Parathyroid adenoma (tissue), 2 donors: ENCODE data around the gene UXS1.

Experiments used
- H2AFZ ChIP-seq: fragments of 300-600 bp; sonication (generic); one replicate; pipeline ENCODE4 v1.7.0; 2017; ENCODE audit warnings: antibody characterized with exemption, mild to moderate bottlenecking
- H3K27ac ChIP-seq: fragments of 300-600 bp; sonication (generic); one replicate; pipeline ENCODE4 v1.7.0; 2017
- H3K27me3 ChIP-seq: fragments of 300-600 bp; sonication (generic); one replicate; pipeline ENCODE4 v1.7.0; 2017; ENCODE audit warnings: low read length; ENCODE audit not compliant: control insufficient read depth, insufficient read depth
- H3K36me3 ChIP-seq: fragments of 300-600 bp; sonication (generic); one replicate; pipeline ENCODE4 v1.7.0; 2017; ENCODE audit warnings: low read length; ENCODE audit not compliant: control insufficient read depth, insufficient read depth
- H3K4me1 ChIP-seq: fragments of 300-600 bp; sonication (generic); one replicate; pipeline ENCODE4 v1.7.0; 2017; ENCODE audit warnings: control low read depth
- H3K4me2 ChIP-seq: fragments of 300-600 bp; sonication (generic); one replicate; pipeline ENCODE4 v1.7.0; 2017; ENCODE audit warnings: low read length
- H3K4me3 ChIP-seq: fragments of 300-600 bp; sonication (generic); one replicate; pipeline ENCODE4 v1.7.0; 2017; ENCODE audit warnings: low read depth, low read length
- H3K79me2 ChIP-seq: fragments of 300-600 bp; sonication (generic); one replicate; pipeline ENCODE4 v1.7.0; 2017; ENCODE audit warnings: control low read depth
- H3K9ac ChIP-seq: fragments of 300-600 bp; sonication (generic); one replicate; pipeline ENCODE4 v1.7.0; 2017; ENCODE audit warnings: mild to moderate bottlenecking
- H3K9me3 ChIP-seq: fragments of 300-600 bp; sonication (generic); one replicate; pipeline ENCODE4 v1.7.0; 2017; ENCODE audit warnings: low read length; ENCODE audit not compliant: control insufficient read depth
- CTCF ChIP-seq: fragments of 300-600 bp; sonication (generic); IDR thresholded peaks from one replicate; pipeline ENCODE4 v1.7.0; 2017; ENCODE audit warnings: antibody characterized with exemption, mild to moderate bottlenecking
- donor health status: primary hyperparathyroidism.

Gene UXS1

GRCh38 chr2:106065983-106066820 is 127.9 kb downstream of the UXS1 start:
- no peaks in the 10 kb centered on the region for H3K9me3 ChIP-seq
- no peak overlapping the region for H3K27ac ChIP-seq
- no peak overlapping the region for H3K9ac ChIP-seq
- no peaks in the 10 kb centered on the region for H3K27me3 ChIP-seq
- no peaks in the 10 kb centered on the region for H3K36me3 ChIP-seq
- H3K79me2 ChIP-seq, result no peaks in the 10 kb centered on the region
- no peak overlapping the region for H3K4me3 ChIP-seq
- TF ChIP-seq CTCF, result no peak
- H3K4me1 ChIP-seq, result no peaks in the 10 kb centered on the region
- H2AFZ ChIP-seq, result peak overlapping the region; percentile 98
- H3K4me2 ChIP-seq, result peak overlapping the region; percentile 73

- Histone ChIP-seq H3K9ac (no peak overlapping the region), H3K79me2 (no peaks in the 10 kb centered on the region), H2AFZ (peak overlapping the region; percentile 98), H3K27ac (no peak overlapping the region), H3K4me3 (no peak overlapping the region), H3K4me2 (peak overlapping the region; percentile 73), H3K9me3 (no peaks in the 10 kb centered on the region), H3K27me3 (no peaks in the 10 kb centered on the region), H3K36me3 (no peaks in the 10 kb centered on the region), H3K4me1 (no peaks in the 10 kb centered on the region)
- no peak for TF ChIP-seq CTCF
Observed at GRCh38 chr2:106065268-106065982, 128.7 kb downstream of the UXS1 start.

- no peak overlapping the region for H3K4me2 ChIP-seq
- no peaks in the 10 kb centered on the region for H3K27me3 ChIP-seq
- H3K9ac ChIP-seq, result no peak overlapping the region
- TF ChIP-seq CTCF, result no peak
- no peak overlapping the region for H3K4me3 ChIP-seq
- H3K27ac ChIP-seq, result no peak overlapping the region
- no peaks in the 10 kb centered on the region for H3K79me2 ChIP-seq
- H3K9me3 ChIP-seq, result no peaks in the 10 kb centered on the region
- no peak overlapping the region for H2AFZ ChIP-seq
- no peaks in the 10 kb centered on the region for H3K36me3 ChIP-seq
- no peaks in the 10 kb centered on the region for H3K4me1 ChIP-seq
Observed at GRCh38 chr2:106063181-106063580, 130.9 kb downstream of the UXS1 start.

GRCh38 chr2:106062627-106063026 is 131.5 kb downstream of the UXS1 start:
- no peak overlapping the region for H3K4me3 ChIP-seq
- H3K4me1 ChIP-seq, result no peaks in the 10 kb centered on the region
- no peaks in the 10 kb centered on the region for H3K79me2 ChIP-seq
- no peaks in the 10 kb centered on the region for H3K9me3 ChIP-seq
- no peak overlapping the region for H2AFZ ChIP-seq
- no peak for TF ChIP-seq CTCF
- H3K9ac ChIP-seq, result no peak overlapping the region
- no peak overlapping the region for H3K4me2 ChIP-seq
- H3K27ac ChIP-seq, result no peak overlapping the region
- no peaks in the 10 kb centered on the region for H3K27me3 ChIP-seq
- no peaks in the 10 kb centered on the region for H3K36me3 ChIP-seq
